Large intestine (tissue), 3 donors: ENCODE data around the gene HNMT. TPM values are rescaled to one million over a fixed set of nuclear protein-coding genes. Genes with fewer than 3 reads are reported as not detected.
"Not testable (repeated sequence)": the region's sequence is repeated elsewhere in the genome, so short reads cannot be mapped to it uniquely, and the experiment has no call there.

Experiments
- DNase-seq, 2 donors: peaks; one replicate each; pipeline versions ENCODE4 v3.0.0 to v3.0.0-alpha.2; 2013
- H3K27ac ChIP-seq: one replicate; pipeline ENCODE4 v1.5.1; 2013; ENCODE audit warnings: low read length
- H3K27me3 ChIP-seq: 2 replicates; pipeline ENCODE4 v1.6.1; 2013; ENCODE audit warnings: low read length; ENCODE audit not compliant: control insufficient read depth, insufficient read depth
- H3K36me3 ChIP-seq: 2 replicates; pipeline ENCODE4 v1.6.1; 2013; ENCODE audit warnings: low read length; ENCODE audit not compliant: control insufficient read depth, insufficient read depth
- H3K4me1 ChIP-seq: one replicate; pipeline ENCODE4 v1.6.1; 2013; ENCODE audit warnings: low read length; ENCODE audit not compliant: control insufficient read depth, insufficient read depth
- H3K4me3 ChIP-seq: one replicate; pipeline ENCODE4 v1.5.1; 2013; ENCODE audit warnings: low read length
- H3K9me3 ChIP-seq: one replicate; pipeline ENCODE4 v1.6.1; 2013; ENCODE audit warnings: mild to moderate bottlenecking, low read depth, low read length, moderate library complexity; ENCODE audit not compliant: control insufficient read depth
- whole genome bisulfite sequencing: methylation state at CpG from one replicate; pipeline ENCODE4 v1.1.5; 2013; ENCODE audit warnings: low lambda C conversion rate; ENCODE audit not compliant: insufficient coverage; 5-methylcytosine and 5-hydroxymethylcytosine counted together
- polyA plus RNA-seq: library from polyadenylated mRNA; unstranded; fragments of 120-200 nt; gene quantifications from one replicate; pipeline ENCODE4 v1.2.1, GENCODE V29; 2013

Gene HNMT
- polyA plus RNA-seq, 1 donor: 71.1 TPM

- WGBS: no CpG with 5 or more reads among the region's 6 CpGs
- H3K4me1 ChIP-seq: no peaks in the 10 kb centered on the region
- no peak overlapping the region for H3K4me3 ChIP-seq
- no peak overlapping the region for H3K27ac ChIP-seq
- DNase-seq: no peak
- H3K9me3 ChIP-seq: peaks cover 22% of the 10 kb centered on the region
- no peaks in the 10 kb centered on the region for H3K27me3 ChIP-seq
- peaks cover 27% of the 10 kb centered on the region for H3K36me3 ChIP-seq
Measured at GRCh38 chr2:137992039-137992646, 27.9 kb downstream of the HNMT start.

GRCh38 chr2:137993715-137994476 lies 29.6 kb downstream of the HNMT start:
- not testable (repeated sequence) for DNase-seq, H3K4me1 ChIP-seq, H3K27me3 ChIP-seq, H3K27ac ChIP-seq, H3K4me3 ChIP-seq
- H3K36me3 ChIP-seq: peaks cover 22% of the 10 kb centered on the region
- 100% methylated on average over 1 of the region's 1 CpG for WGBS
- peaks cover 22% of the 10 kb centered on the region for H3K9me3 ChIP-seq

- not testable (repeated sequence) for H3K4me3 ChIP-seq, DNase-seq, H3K4me1 ChIP-seq, H3K27ac ChIP-seq, H3K27me3 ChIP-seq
- 100% methylated on average over 1 of the region's 2 CpGs for WGBS
- H3K9me3 ChIP-seq: peaks cover 22% of the 10 kb centered on the region
- peaks cover 19% of the 10 kb centered on the region for H3K36me3 ChIP-seq
Measured at GRCh38 chr2:137995368-137995767, 31.1 kb downstream of the HNMT start.

GRCh38 chr2:137996158-137996557 lies 31.9 kb downstream of the HNMT start:
- H3K4me3 ChIP-seq, H3K27me3 ChIP-seq, H3K4me1 ChIP-seq, H3K27ac ChIP-seq, DNase-seq: not testable (repeated sequence)
- Histone ChIP-seq H3K36me3 (peaks cover 17% of the 10 kb centered on the region), H3K9me3 (peaks cover 22% of the 10 kb centered on the region)

GRCh38 chr2:137997733-137998132 lies 33.5 kb downstream of the HNMT start:
- Histone ChIP-seq H3K27ac (no peak overlapping the region), H3K27me3 (no peaks in the 10 kb centered on the region), H3K36me3 (peaks cover 11% of the 10 kb centered on the region), H3K9me3 (peaks cover 13% of the 10 kb centered on the region), H3K4me3 (no peak overlapping the region), H3K4me1 (no peaks in the 10 kb centered on the region)
- 100% methylated on average over 1 of the region's 4 CpGs for whole genome bisulfite sequencing
- DNase-seq: no peak

GRCh38 chr2:137998503-137998902 lies 34.2 kb downstream of the HNMT start:
- 100% methylated on average over 1 of the region's 1 CpG for WGBS
- H3K9me3 ChIP-seq: peaks cover 9% of the 10 kb centered on the region
- no peaks in the 10 kb centered on the region for H3K27me3 ChIP-seq
- no peaks in the 10 kb centered on the region for H3K4me1 ChIP-seq
- no peak for DNase-seq
- H3K27ac ChIP-seq: no peak overlapping the region
- H3K36me3 ChIP-seq: peaks cover 16% of the 10 kb centered on the region
- H3K4me3 ChIP-seq: no peak overlapping the region

- no peak overlapping the region for H3K4me3 ChIP-seq
- peaks cover 21% of the 10 kb centered on the region for H3K36me3 ChIP-seq
- DNase-seq: no peak
- no peak overlapping the region for H3K27ac ChIP-seq
- WGBS: 100% methylated on average over 1 of the region's 1 CpG
- no peaks in the 10 kb centered on the region for H3K4me1 ChIP-seq
- no peaks in the 10 kb centered on the region for H3K27me3 ChIP-seq
- peaks cover 4% of the 10 kb centered on the region for H3K9me3 ChIP-seq
Measured at GRCh38 chr2:137999273-137999672, 35.0 kb downstream of the HNMT start.

- no peak for DNase-seq
- Histone ChIP-seq H3K36me3 (peaks cover 25% of the 10 kb centered on the region), H3K27me3 (no peaks in the 10 kb centered on the region), H3K9me3 (peaks cover 4% of the 10 kb centered on the region), H3K4me1 (no peaks in the 10 kb centered on the region), H3K4me3 (no peak overlapping the region), H3K27ac (no peak overlapping the region)
- WGBS: no CpG with 5 or more reads among the region's 1 CpG
Measured at GRCh38 chr2:138000009-138000408, 35.7 kb downstream of the HNMT start.

GRCh38 chr2:138000796-138001195 lies 36.5 kb downstream of the HNMT start:
- no peak overlapping the region for H3K4me3 ChIP-seq
- no peak for DNase-seq
- no peaks in the 10 kb centered on the region for H3K4me1 ChIP-seq
- no peak overlapping the region for H3K27ac ChIP-seq
- peaks cover 28% of the 10 kb centered on the region for H3K36me3 ChIP-seq
- H3K27me3 ChIP-seq: no peaks in the 10 kb centered on the region
- H3K9me3 ChIP-seq: no peaks in the 10 kb centered on the region

- Histone ChIP-seq H3K36me3 (peaks cover 37% of the 10 kb centered on the region), H3K9me3 (no peaks in the 10 kb centered on the region), H3K27me3 (no peaks in the 10 kb centered on the region), H3K27ac (no peak overlapping the region), H3K4me1 (no peaks in the 10 kb centered on the region), H3K4me3 (no peak overlapping the region)
- no peak for DNase-seq
- WGBS: no CpG with 5 or more reads among the region's 1 CpG
Measured at GRCh38 chr2:138003411-138003810, 39.1 kb downstream of the HNMT start.

- no peak overlapping the region for H3K4me3 ChIP-seq
- no peak for DNase-seq
- WGBS: 100% methylated on average over 1 of the region's 2 CpGs
- no peak overlapping the region for H3K27ac ChIP-seq
- H3K9me3 ChIP-seq: no peaks in the 10 kb centered on the region
- peaks cover 29% of the 10 kb centered on the region for H3K36me3 ChIP-seq
- H3K4me1 ChIP-seq: no peaks in the 10 kb centered on the region
- no peaks in the 10 kb centered on the region for H3K27me3 ChIP-seq
Measured at GRCh38 chr2:138007431-138007830, 43.2 kb downstream of the HNMT start.
